GM18861 (cell line): Measurements from ENCODE around the gene NMNAT2.

ENCODE experiments used
- ATAC-seq: cut with Tn5 transposase; IDR thresholded peaks from one replicate; pipeline ENCODE4 v1.9.1; 2021; ENCODE audit not compliant: unreplicated experiment

Gene NMNAT2

DNA sequence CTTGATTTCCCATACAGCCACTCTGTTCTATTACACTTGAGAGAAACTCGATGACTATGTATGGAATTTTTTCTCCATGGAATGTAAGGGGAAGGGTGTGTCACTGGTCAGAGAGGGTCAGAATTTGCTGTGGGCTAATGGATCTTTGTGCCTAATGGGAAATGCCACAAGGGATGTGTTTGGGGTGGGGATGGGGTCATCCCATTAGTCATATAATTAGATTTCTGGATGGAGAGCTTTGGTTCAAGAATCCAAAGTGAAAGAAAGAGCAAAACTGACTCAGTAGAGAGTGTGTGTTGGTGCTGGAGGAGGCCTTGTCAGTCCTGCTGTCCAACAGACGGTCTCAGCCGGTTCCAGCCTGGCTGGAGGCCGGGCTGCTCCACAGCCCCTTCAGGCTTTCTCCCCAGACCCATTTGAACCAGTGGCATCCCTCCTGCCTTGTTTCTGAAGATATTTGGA lies 145.8 kb downstream of the NMNAT2 start:
- ATAC-seq = no peak

DNA sequence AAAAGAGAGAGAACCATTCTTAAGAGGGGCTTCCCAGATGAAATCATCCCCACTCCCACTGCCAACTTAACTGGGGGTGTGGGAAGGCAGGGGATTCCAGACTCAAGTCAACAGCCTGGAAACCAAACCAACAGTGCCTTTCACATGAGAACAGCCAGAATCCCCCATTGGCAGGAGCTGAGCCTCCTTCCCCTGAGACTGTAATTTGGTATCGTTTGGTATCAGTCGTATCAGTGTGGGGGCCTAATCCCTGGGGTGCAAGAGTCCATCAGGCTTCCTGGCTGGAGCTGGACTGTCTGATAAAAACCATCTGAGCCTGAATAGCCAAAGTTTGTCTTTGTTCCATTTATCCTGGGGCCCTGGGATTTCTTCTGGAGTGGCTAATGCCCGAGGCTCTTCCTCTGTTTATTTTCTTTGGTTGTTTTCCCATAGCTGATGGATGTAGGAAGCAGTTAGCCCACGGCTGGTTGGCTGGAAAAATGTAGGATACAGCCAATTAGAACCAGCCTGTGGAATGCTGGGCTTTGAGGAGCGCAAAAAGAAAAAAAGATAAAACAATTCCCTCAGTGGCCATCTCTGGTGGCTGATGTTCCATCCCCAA lies 147.5 kb downstream of the NMNAT2 start:
- ATAC-seq = no peak

DNA sequence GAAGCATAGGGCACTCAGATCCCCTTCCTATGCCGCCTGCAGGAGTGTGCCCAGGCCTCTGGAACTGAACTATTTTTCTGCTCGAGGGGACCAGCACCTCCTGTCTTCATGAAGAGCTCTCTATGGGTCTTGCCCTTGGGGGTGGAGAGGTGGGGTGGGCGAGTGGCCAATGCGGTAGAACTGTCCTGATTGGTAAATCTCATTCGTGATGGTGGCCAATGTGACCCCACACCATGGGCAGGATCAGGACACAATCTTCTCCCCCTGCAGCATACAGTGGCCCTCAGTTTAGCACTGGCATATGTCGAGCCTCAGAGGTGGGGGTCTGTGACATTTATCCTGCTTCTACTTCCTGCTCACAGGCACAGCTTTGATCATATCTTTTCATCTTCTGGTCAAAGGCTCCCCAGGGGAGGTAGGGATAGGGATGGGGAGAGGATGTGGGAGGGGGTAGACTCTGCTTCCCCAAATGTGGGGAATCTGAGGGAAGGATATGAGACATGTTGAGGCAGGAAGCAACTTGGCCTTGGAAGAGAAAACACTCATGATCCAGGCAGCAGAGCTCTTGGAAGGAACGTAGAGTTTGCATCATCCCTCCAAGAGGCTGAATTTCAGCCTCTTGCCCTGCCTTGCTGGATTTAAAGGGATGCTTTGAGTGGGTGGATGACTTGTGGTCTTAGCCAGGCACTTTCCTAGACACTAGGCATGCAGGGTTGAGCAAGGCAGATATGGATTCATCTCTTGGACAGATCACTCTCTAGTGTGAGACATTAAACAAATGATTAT lies 150.3 kb downstream of the NMNAT2 start:
- ATAC-seq = no peak

- ATAC-seq = no peak
These were observed 154.1 kb downstream of the NMNAT2 start for GRCh38 chr1:183263886-183264602.

- no peak for ATAC-seq
These were observed 155.5 kb downstream of the NMNAT2 start for GRCh38 chr1:183262628-183263200.

DNA sequence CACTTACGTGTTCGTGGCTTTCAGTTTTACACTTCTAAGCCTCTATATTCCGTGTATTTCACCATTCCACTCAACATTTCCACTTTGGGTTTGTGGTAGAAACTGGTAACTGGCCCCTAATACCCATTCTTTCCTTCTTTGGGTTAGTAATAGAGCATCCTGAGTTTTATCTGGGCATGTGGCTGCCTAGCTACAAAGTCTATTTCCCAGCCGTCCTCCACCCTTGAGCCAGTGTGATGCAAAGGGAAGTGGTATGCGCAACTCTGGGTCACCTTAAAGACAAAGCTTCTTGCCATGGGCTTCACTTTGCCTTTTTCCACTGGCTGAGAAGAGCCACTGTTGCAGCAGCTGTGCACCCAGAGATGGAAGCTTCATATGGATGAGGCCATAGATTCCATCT lies 158.3 kb downstream of the NMNAT2 start:
- ATAC-seq = no peak

- no peak for ATAC-seq
These were observed 163.1 kb downstream of the NMNAT2 start for GRCh38 chr1:183255073-183255472.

- ATAC-seq = no peak
These were observed 166.2 kb downstream of the NMNAT2 start for GRCh38 chr1:183251959-183252450.

DNA sequence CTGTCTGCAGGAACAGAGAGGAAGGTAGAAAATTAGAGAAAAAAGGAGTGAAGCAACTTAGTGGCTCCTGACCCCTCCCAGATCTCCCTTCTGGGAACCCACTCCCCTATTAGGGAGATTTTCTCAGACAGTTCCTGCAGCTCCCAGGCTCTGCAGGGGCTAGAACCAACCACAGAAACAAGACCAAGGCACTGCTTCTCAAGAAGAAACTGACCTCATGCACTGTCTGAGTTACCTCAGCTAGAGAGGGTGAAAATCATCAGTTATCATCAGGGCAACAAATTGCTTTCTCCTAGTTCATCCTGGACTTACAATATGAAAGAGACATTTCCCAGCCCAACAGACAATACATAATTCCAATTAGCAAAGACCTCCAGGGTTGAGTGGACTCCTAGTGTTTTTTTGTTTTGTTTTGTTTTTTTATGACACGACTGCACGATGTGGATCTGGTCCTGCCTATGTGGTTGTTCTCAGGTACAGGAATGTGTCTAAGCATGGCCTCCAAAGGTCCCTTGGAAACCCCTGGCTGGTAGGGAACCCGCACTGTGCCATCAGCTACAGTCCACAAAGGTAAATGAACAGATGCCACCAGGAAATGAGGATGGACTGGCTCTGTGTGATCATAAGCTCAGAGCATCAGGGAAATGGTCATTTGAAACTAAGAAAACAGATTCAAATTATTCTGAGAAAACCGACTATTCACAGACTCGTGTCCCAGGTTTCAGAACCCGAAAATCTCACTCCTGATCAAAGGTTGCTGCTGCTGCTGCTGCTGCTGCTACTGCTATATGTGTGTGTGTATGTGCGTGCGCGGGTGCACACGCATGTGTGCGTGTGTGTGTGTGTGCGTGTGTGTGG lies 166.8 kb downstream of the NMNAT2 start:
- no peak for ATAC-seq

GRCh38 chr1:183249941-183250452 lies 168.2 kb downstream of the NMNAT2 start:
- no peak for ATAC-seq

DNA sequence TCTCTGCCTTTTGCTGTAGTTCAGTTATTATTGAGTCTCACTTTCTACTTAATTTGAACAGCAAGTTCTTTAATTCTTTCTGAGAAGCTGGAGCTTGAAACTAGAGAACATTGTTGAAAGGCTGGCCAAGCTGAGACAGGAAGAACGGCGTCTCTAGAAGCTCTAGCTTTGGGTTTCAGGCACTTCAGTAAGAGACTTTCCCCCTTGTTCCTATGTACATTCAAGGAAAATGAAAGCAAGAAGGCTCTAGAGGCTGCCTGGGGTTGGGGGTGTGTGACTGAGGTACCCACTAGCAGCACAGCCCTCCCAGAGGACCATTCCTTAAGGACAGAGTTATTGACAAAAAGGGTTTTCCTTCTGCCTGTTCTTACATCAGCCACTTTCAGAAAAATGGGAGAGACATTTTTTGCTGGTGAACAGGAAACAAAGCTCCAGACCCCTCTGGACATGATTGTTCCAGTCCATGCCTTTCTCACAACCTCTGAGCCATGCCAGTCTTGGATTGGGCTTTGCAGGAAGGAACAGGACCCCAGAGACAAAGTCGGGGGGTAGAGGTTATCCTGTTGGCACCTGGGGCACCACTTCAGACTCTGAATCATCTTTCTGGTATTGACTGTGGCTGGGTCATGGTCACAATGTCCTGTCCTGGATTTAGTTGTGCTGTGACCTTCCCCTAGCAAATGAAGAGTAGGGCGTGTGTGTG lies 169.0 kb downstream of the NMNAT2 start:
- ATAC-seq = no peak

DNA sequence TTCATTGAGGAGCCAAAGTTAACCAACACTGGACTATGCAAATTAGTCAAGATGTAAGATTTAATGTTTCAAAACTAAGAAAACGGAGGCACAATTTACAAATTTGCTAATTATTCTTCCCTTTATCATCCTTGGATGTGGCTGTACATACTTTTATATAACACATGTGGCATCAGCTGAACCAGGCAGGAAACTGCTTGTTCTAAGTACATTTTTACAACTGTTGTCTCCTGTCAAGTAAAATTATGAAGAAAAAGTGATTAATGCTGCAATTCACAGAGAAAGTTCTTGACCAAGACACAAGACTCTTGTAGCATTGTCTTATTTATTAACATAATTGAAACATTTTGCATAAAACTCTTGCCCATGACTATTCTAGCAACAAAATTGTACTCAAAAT lies 170.2 kb downstream of the NMNAT2 start:
- ATAC-seq = no peak

GRCh38 chr1:183247484-183247883 lies 170.7 kb downstream of the NMNAT2 start:
- no peak for ATAC-seq

DNA sequence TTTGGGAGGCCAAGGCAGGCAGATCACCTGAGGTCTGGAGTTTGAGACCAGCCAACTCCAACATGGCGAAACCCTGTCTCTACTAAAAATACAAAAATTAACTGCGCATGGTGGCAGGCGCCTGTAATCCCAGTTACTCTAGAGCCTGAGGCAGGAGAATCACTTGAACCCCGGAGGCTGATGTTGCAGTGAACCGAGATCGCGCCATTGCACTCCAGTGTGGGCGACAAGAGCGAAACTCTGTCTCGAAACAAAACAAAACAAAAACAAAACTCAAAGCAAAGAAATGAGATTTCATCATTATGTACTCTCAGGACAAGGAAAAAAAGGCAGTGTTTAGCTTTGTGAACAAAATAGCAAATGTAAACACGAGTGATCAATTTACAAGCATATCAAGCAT lies 171.1 kb downstream of the NMNAT2 start:
- no peak for ATAC-seq

- no peak for ATAC-seq
These were observed 171.7 kb downstream of the NMNAT2 start for GRCh38 chr1:183246436-183246835.

DNA sequence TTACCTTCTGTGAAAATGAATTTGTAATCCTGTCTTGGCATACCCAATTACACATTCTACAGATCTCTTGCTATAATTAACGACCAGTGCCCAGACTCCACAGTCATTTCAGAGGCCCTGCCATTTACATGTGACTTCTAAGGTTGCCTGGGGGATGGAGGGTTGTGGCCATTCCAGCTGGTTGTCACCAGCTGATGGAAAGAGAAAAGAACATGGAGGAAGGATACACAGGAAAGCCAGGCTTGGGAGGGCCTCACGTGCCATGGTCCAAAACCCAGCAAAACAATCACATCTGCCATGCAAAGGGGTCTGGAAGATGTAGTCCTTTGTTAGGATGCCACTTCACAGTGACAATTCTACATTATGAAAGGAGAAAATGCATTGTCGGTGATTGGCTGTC lies 172.8 kb downstream of the NMNAT2 start:
- no peak for ATAC-seq

- no peak for ATAC-seq
These were observed 173.7 kb downstream of the NMNAT2 start for GRCh38 chr1:183244466-183244865.

DNA sequence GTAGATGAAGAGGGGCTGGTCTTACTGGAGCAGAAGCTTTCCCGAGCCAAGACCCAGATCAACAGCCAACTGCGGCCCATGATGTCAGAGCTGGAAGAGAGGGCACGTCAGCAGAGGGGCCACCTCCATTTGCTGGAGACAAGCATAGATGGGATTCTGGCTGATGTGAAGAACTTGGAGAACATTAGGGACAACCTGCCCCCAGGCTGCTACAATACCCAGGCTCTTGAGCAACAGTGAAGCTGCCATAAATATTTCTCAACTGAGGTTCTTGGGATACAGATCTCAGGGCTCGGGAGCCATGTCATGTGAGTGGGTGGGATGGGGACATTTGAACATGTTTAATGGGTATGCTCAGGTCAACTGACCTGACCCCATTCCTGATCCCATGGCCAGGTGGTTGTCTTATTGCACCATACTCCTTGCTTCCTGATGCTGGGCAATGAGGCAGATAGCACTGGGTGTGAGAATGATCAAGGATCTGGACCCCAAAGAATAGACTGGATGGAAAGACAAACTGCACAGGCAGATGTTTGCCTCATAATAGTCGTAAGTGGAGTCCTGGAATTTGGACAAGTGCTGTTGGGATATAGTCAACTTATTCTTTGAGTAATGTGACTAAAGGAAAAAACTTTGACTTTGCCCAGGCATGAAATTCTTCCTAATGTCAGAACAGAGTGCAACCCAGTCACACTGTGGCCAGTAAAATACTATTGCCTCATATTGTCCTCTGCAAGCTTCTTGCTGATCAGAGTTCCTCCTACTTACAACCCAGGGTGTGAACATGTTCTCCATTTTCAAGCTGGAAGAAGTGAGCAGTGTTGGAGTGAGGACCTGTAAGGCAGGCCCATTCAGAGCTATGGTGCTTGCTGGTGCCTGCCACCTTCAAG lies 174.8 kb downstream of the NMNAT2 start:
- no peak for ATAC-seq

- ATAC-seq = no peak
These were observed 175.6 kb downstream of the NMNAT2 start for GRCh38 chr1:183242556-183242955.
